Stimulated activated CD4-positive, alpha-beta T cell treated with anti-CD3 and anti-CD28 coated beads, Interleukin-4, amount 100 ng/mL, for 48 hours (primary cell): ENCODE data around the gene KIAA1549.
"Not testable (repeated sequence)": the region's sequence is repeated elsewhere in the genome, so short reads cannot be mapped to it uniquely, and the experiment has no call there.

Experiments used
- DNase-seq, 2 donors: peaks; one replicate each; pipeline ENCODE4 v3.0.0-alpha.2; 2020; ENCODE audit warnings: low read depth in 2 of 2

KIAA1549 gene

GRCh38 chr7:138944592-138944991, 36.6 kb downstream of the KIAA1549 start:
- DNase-seq, result no peak

DNA sequence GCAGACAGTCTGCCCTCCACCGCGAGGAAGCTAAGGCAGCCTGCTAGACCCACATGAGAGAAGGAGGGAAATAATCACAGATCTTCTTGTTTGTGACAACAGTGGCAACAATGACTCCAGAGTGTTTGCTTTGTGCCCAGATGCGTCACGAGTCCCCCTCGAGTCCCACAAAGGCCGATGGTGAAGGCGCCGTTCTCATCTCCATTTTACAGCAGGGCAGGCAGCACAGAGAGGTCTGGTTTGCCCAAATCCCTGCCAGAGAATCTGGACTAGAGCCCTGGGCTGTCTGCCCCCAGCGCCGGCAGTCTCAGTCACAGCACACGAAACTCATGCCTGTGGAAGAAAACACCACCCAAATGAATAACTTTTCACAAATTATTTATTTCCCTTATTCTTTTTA, 38.1 kb downstream of the KIAA1549 start:
- no peak for DNase-seq

- no peak for DNase-seq
These were observed 39.6 kb downstream of the KIAA1549 start for GRCh38 chr7:138941545-138941944.

- not testable (repeated sequence) for DNase-seq
These were observed 40.6 kb downstream of the KIAA1549 start for GRCh38 chr7:138940602-138941001.

GRCh38 chr7:138937484-138937883, 43.7 kb downstream of the KIAA1549 start:
- no peak for DNase-seq

GRCh38 chr7:138935465-138936011, 45.7 kb downstream of the KIAA1549 start:
- DNase-seq, result no peak

DNA sequence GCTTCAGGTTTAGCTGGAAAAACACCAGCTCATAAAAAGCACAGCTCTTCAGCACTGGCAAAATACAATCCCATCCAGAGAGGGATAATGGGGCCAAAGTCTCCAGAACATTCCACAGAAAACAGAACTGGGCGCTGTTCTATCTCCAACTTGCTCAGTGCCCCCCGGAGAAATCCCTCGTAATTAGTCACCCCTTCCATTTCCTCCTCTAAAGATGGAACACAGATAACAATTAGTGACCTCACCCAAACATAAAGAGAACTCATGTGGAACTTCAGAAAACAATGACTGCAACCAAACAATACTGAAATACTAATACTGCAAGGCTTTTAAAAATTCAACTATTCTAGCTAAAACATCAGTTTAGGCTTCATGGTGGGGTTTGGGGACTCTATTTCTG, 46.3 kb downstream of the KIAA1549 start:
- no peak for DNase-seq

DNA sequence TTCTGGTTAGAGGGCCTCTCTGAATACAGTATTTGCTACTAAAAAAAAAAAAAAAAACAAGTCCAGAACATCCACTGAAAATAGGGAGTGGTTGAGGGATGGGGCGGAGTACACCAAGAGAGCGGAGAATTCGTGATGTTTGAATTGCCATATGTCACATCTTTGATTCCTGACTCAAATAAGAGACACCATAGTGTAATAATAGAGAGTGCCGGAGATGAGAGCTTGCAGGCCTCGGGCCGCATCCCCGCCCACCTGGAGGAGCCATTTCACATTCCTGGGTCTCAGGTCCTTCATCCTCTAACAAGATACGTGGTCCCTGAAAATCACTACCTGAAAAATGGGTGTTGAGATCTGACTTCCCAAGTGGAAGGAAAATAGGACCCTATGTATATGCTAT, 46.8 kb downstream of the KIAA1549 start:
- DNase-seq, result no peak

DNA sequence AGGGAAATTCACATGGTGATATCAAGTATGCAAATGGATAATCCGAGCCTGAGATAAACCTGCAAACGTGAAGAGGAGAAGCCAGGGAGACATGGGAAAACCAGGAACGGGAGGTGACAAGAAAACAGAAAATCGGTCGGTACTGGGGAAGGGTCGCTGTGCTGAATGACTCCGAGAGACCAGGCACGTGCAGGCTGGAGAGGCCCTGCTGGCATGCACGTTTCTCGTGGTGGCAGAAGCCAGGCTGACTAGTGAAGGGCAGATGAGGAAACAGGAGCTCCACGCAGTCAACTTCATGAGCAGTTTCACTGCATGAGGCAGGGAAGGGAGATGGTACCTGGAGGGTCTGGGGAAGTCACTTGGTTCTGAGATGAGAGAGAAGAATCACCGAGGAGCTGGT, 48.3 kb downstream of the KIAA1549 start:
- no peak for DNase-seq

DNA sequence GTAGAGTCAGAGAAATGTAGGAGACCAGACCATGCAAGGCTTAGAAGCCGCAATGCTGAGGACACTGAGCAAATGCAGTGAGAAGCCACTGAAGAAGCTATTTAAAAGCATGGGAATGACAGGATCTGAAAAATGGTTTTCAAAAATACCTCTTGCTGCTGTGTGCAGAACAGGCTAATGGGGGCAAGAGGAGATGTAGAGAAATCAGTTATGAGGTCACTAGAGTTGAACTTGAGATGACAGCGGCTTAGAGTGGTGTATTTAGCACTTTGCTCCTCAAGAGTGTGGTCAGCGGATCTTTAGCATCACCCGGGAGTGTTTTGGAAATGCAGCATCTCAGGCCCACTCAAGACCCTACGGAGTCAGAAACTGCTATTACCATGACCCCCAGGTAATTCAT, 48.8 kb downstream of the KIAA1549 start:
- no peak for DNase-seq

DNA sequence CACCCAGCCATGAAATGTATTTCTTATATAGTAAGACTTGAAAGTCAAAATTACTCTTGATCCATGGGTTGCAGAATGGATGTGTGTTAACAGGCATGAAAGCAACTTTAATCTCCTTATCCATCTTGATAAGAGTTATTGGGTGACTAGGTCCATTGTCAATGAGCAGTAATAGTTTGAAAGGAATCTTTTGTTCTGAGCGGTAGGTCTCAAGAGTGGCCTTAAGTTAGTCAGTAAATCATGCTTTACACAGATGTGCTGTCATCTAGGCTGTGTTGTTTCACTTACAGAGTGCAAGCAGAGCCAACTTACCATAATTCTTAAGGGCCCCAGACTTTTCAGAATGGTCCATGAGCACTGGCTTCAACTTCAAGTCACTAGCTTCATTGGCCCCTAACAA, 51.2 kb downstream of the KIAA1549 start:
- no peak for DNase-seq

GRCh38 chr7:138926241-138926612, 55.0 kb downstream of the KIAA1549 start:
- DNase-seq, result no peak

DNA sequence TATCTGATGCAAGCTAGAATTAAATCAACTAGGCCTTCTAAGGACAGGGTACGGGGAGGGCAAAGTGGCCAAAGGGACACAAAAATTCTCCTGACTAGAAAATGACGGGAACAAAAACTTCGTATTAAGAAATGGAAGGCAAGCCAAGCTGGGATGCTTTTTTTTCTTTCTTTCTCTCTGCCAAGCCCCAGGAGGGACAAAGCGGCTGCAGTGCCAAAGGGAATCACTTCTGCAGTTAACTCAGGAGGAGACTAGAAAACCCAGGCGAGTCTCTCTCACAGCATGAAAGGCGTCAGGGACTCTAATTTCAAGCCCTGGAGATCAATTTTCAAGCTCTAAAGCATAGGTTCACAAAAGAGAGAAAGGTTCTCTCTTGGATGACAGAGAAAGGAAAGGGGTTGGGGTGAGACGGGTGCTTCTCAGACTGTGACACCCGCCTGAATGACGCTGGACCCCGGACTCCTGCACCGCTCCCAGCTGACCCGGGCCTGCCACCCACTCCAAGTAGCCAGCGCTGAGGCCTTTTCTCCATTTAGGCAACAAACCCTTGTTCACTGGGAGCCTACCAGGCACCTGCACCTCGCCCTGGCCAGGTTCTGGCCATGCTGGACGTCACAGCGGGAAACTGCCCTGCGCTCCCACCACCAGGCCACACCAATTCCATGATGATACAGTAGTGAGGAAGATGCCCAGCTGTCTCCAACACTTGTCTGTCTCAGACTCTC, 56.5 kb downstream of the KIAA1549 start:
- no peak for DNase-seq

- DNase-seq, result no peak
These were observed 59.9 kb downstream of the KIAA1549 start for GRCh38 chr7:138921277-138921676.

DNA sequence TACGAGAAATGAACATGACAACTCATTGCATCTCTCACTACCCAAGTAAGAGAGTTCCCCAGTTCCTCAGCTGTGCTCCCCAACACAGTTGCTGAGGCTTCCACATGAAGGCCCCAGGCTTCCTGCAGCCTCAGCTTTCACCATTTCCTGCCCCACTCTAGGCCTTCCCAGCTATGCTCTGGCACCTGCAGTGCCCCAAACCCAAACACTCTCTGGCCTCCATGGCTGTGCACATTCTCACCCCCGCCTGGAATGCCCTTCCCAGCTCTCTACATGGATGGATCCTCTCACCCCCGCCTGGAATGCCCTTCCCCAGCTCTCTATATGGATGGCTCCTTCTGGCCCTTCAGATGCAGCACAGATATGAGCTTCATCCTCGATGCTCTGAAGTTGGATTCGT, 61.3 kb downstream of the KIAA1549 start:
- DNase-seq, result no peak

DNA sequence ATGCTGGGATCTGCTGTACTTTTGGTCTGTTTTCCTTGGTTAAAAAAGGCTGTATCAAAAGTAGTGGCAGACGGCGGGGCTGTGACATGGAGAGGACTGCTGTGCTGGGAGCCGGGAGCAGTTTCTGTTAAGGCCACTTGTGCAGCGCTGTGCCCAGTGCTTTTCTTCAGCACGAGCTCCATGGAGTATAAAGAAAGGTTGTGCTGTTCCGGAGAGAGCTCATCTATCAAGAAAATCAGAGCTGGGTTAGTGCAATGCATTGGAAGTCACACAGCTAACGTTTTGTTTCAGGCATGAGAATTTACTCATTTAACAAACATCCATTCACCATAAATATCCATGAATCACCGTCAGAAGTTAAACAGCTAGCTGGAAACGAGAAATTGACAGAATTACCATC, 62.0 kb downstream of the KIAA1549 start:
- no peak for DNase-seq

DNA sequence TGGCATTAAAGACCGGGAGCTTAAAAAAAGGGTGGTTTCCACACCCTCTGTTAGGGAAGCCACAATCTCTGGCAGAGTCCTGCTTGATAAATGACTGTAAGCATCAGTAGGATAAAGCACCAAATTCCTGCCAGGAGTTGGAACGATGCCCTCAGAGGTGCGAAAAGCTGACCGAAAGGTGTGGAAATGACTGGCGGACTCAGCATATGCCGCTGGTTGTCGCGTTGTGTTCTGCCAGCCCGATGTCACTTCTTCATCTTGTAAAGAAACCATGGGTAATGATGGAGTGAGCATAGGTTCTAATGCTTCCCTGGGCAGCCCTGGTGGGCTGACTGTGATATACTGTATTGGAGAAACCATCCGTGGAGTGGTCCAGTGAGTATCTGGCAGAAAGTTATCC, 62.4 kb downstream of the KIAA1549 start:
- no peak for DNase-seq

- no peak for DNase-seq
These were observed 63.0 kb downstream of the KIAA1549 start for GRCh38 chr7:138918176-138918575.

DNA sequence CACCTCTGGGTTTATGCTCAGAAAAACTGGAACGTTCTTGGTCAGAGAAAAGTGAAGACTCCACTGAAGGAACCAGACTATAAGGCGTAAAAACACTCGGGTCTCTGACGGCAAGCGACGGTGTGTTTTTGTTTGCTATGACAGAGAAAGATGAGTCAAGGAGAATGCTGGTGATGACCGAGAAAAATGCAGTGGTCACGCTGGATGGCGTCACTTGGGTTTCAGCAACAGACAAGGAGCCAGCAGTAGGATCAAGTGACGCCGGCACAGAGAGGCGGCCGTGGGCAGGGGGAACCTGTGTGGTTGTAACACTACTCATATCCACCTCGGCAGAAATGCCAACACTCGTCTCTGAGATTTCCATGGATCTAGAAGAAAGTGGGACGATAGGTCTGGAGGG, 63.4 kb downstream of the KIAA1549 start:
- DNase-seq, result no peak

- no peak for DNase-seq
These were observed 64.5 kb downstream of the KIAA1549 start for GRCh38 chr7:138916731-138917130.

DNA sequence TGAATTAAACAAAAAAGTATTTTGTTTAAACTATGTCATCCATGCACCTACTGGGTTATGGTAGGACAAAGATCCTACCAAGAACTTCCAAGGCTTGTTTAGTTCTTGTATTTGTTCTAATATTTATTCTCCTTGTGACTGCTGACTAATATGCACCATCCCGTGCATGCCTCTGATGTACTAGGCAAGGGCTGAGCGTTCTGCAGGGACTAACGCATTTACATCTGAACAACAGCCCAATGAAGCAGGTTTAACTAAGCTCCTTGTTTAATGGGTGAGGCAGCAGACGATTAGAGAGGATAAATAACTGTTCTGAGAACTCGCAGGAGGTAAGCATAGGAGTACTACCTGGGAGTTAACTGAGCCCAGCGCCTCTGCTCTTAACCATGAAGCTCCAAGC, 64.9 kb downstream of the KIAA1549 start:
- no peak for DNase-seq

- DNase-seq, result no peak
These were observed 67.4 kb downstream of the KIAA1549 start for GRCh38 chr7:138913783-138914182.

GRCh38 chr7:138911007-138911406, 70.2 kb downstream of the KIAA1549 start:
- no peak for DNase-seq

- no peak for DNase-seq
These were observed 73.3 kb downstream of the KIAA1549 start for GRCh38 chr7:138907850-138908249.
